Endometrium (tissue), 2 donors: ENCODE data around the gene COA7.

Source experiments
- FAIRE-seq: peaks from 2 replicates; lab custom pipeline; 2012; peaks lifted over from hg19 to GRCh38; lab: Jason Lieb, UNC
- donor health status: control.
- donor health status: control.

COA7 gene

DNA sequence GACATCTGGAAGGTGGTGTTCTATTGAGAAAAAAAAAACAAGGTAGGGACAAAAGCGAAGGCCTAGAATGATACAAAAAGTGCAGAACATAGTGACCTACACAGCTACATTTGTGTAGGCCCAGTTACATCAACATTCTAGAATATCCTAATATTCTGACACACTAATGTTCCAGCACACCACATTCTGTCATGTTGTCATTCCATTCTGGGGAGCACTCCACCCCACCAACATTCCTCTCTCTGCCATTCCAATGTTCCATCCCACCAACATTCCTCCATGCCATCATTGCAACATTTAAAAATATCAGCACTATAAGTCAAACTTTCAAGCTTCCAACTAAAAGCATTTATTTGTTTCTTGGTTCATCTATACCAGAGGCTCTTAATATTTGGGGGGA lies 28.5 kb downstream of the COA7 start:
- no peak for FAIRE-seq

DNA sequence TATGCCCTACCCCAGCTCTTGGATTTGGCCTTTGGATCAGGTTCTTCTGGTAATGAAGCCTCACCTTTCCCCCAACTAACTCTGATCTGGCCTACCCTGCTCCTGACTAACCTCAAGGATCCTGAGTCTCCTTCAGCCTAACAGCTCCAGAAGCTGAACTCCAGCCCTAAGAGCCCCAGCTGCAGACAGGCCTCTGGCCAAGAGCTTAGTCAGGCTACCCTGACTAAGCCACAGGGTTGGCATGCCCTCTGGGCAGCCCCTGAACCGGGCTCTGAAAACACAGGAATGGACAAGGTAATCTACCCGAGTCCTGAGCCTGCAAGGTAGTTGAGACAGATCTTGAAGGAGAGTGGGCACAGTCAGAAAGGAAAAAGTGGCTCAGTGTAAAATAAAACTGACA lies 29.4 kb downstream of the COA7 start:
- no peak for FAIRE-seq

GRCh38 chr1:52667984-52668383 lies 30.2 kb downstream of the COA7 start:
- FAIRE-seq, result no peak

- FAIRE-seq, result no peak
These were observed 30.9 kb downstream of the COA7 start for GRCh38 chr1:52667290-52667689.

- no peak for FAIRE-seq
These were observed 32.9 kb downstream of the COA7 start for GRCh38 chr1:52665006-52665941.

- no peak for FAIRE-seq
These were observed 34.4 kb downstream of the COA7 start for GRCh38 chr1:52663716-52664115.

GRCh38 chr1:52662645-52663313 lies 35.4 kb downstream of the COA7 start:
- FAIRE-seq, result no peak

DNA sequence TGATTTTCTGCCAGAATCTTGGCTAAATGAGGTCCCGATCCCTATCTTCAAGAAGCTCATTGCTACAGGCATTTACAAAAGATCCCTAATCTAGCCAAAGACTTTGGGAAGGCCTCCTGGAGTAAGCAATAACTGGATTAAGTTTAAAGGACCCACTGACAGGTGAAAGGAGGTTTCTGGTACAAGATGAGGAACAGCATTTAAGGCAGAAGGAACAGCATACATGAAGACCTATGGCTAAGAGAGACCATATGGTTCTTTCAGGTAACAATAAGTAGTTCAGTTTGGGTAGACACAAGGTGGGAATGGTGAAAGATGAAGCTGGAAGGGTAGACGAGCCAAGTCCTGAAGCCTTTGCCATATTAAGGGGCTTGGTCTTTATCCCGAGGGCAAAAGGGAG lies 37.3 kb downstream of the COA7 start:
- no peak for FAIRE-seq

- peak; percentile 69 for FAIRE-seq
These were observed 38.1 kb downstream of the COA7 start for GRCh38 chr1:52659851-52660596.

- no peak for FAIRE-seq
These were observed 38.8 kb downstream of the COA7 start for GRCh38 chr1:52659356-52659755.

- FAIRE-seq, result no peak
These were observed 39.4 kb downstream of the COA7 start for GRCh38 chr1:52658795-52659194.

DNA sequence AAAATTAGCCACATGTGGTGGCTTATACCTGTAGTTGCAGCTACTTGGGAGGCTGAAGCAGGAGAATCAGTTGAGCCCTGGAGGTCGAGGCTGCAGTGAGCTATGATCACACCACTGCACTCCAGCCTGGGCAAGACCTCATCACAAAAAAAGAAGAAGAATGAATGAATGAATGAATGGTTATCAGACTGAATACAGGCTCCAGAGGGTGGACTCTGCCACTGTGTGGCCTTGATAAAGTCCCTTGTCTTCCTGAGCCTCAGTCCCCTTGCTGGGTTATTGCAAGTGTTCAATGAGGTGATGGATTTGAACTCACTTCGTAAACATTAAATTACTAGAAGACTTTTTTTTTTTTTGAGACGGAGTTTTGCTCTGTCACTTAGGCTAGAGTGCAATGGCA lies 40.4 kb downstream of the COA7 start:
- no peak for FAIRE-seq

GRCh38 chr1:52654063-52654462 lies 44.1 kb downstream of the COA7 start:
- no peak for FAIRE-seq

DNA sequence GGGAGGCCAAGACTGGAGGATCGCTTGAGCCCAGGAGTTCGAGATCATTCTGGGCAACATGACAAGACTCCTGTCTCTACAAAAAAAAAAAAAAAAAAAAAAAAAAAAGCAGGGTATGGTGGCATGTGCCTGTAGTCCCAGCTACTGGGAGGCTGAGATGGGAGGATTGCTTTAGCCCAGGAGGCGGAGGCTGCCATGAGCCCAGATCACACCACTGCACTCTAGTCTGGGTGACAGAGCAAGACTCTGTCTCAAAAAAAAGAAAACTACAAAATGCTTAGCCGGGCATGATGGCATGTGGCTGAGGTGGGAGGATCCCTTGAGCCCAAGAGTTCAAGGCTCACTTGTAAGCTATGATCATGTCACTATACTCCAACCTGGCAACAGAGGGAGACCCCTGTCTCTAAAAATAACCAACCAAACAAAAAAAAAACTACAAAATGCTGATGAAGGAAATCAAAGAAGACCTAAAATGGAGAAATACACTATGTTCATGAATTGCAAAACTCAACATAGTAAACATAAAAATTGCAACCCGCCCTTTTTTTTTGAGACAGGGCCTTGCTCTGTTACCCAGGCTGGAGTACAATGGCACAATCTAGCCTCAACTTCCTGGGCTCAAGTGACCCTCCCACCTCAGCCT lies 44.8 kb downstream of the COA7 start:
- FAIRE-seq, result no peak

DNA sequence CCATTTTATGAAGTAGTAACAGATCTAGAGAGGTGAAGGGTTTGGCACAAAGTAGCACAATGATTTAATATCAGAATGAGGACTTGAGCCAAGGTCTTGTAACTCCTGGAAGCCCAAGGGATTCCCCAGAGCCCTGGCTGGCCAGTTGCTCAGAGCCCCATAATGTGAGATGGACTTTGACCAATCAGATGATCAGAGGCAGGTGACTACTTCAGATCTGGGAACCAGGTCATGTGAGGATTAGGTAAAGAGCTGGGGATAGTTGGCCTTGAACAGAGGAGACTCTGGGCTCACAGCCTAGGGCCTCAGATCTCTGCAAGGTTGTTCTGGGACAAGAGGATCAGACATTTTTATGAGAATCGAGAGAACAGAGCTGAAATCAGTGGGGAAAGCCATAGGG lies 46.2 kb downstream of the COA7 start:
- FAIRE-seq, result no peak

DNA sequence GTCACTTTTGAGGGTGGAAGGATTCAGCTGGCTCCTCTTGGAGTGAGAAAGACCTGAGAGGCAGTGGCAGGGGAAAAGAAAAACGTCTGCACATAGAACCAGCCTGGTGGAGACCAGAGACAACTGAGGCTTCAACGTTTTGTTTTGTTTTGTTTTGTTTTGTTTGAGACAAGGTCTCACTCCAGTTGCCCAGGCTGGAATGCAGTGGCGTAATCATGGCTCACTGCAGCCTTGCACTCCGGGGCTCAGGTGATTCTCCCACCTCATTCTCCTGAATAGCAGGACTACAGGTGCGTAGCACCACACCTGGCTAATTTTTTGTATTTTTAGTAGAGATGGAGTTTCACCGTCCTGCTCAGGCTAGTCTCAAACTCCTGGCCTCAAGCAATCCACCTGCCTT lies 52.9 kb downstream of the COA7 start:
- FAIRE-seq, result no peak

DNA sequence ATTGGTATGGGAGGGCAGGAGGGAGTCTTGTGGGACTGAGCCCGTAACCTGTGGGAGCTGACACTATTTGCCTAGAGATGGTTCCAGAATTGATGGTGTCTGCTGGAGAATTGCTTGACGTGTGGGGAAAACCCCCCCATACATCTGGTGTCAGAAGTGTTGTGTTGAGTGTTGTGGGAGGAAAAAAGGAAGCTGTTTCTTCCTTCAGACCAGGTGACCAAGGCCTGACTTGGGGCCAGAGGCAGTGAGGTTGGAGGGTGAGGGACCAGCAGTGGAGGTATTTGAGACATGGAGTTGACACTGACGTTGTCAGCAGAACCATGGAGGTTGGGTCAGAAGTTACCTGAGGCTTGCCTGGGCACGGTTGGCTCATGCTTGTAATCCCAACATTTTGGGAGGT lies 56.8 kb downstream of the COA7 start:
- no peak for FAIRE-seq

GRCh38 chr1:52640697-52641096 lies 57.5 kb downstream of the COA7 start:
- no peak for FAIRE-seq

DNA sequence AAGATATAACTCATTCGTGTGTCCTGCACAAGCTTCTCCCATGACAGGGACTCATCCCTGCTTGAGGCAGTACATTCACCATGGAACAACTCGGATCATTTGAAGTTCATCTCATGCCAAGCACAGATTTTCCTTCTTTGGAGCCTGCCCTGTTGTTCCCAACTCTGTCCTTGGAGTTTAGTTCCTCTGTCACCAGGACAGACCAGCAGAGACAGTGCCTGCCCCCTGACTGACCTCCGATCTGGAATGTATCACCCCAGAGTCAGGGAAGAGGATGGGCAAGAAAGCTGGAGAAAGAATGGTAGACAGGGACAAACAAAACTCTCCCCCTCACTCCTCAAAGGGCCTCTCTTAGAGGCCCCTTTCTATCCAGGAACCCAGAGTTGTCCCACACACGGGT lies 60.2 kb downstream of the COA7 start:
- no peak for FAIRE-seq

DNA sequence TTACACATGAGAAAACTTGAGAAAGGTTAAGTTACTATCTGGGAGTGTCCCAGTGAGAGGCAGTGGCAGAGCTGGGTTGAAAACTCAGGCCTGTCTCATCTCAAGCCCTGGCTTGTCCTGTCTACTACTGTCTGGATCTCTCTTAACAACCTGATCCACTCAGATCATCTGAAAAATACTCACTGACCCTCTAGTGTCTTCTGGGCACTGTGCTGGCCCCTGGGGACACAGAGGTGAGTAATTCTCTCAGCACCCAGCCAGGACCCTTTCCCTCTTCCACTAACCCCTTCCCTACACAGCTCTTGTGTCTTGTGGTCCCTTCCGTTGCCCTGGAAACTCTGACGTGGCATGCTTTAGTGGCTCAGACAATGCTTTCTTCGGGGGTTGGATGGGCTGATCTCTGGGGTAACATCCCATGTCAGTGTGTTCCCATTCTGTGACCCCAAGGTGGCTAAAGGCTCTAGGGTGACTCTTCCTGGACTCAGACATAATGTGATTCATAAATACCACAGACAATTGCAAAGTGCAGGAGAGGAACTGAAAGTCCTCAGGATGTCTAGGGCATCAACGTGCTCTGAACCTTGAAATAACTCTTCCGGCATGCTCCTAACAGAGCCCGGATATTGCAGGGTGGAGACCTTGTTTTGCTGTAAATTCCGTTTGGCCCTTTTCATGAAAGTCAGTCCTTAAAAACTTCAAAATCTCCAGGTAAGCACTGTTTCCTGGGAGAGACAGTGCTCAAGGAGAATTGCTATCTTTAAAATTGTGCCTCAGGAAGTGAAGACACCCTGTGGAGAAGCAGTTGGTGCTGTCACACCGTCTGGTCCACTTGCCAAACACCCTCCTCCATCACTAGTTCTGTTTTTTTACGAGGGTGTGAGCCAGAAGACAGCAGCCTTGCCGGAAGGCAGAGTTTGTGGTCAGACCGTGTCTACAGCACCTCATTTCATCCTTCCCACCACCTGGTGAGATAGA lies 61.1 kb downstream of the COA7 start:
- FAIRE-seq, result no peak
